IPS-NIHi7 (cell line): ENCODE measurements around the gene RALA.

ENCODE experiments used
- DNase-seq: peaks from one replicate; pipeline ENCODE4 v3.0.0; 2012; ENCODE audit warnings: mixed read lengths; ENCODE audit errors: extremely low spot score

Gene RALA

DNA sequence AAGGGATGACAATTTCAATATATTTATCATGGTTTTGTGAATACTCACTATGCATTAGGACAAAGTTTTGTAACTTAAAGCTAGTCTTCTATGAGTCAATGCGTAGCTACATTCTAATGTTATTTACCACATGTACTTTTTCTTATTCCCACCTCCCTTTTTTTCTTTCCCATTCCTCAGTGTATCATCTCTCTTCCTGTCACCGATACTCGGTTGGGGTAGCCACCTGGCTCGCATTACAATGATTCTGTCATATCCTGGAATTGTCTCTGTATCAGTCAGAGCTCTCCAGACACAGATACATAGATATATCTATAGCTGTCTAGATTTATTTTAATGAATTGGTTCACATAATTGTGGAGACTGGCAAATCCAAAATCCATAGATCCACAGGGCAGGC, 9.8 kb upstream of the RALA start:
- DNase-seq = no peak

DNA sequence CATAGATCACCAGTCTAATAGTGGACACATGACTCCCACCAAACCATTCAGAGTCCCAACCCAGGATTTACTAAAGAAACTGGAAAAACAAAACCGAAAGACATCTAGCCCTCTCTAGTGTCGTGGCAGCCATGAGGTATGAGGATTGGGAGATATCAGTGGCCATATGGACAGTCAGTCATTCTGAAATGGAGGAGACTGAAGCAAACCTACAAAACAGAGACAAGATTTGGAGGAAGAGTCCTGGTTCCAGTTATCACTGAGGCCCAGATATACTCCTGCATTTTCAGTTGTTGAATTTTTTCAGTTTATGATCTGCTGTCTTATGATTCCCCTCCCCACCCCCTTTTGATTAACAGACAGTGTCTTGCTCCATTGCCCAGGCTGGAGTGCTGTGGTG, 9.1 kb upstream of the RALA start:
- DNase-seq = no peak

- no peak for DNase-seq
Observed at GRCh38 chr7:39615350-39615975, 7.9 kb upstream of the RALA start.

- no peak for DNase-seq
Observed at GRCh38 chr7:39616138-39616537, 7.2 kb upstream of the RALA start.

DNA sequence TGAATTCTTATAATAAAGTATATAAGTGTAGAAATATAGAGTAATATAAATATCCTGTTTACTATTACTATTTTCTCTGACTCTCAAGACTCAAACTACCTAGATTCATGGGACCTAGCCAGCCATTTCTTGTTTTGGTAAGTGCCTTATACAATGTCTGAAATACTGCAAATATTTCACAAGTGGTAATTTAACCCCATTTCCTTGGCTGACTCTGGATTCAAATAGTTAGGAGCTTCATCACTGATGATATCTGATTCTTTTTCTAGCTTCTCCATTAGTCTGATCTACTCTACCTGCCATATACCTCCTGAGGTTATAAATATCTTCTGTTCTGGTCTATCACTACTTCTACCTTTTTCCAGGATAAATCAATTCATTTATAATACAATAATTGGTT, 6.4 kb upstream of the RALA start:
- DNase-seq = no peak

- DNase-seq = no peak
Observed at GRCh38 chr7:39618868-39619267, 4.5 kb upstream of the RALA start.

GRCh38 chr7:39620486-39620885, 2.9 kb upstream of the RALA start:
- no peak for DNase-seq

DNA sequence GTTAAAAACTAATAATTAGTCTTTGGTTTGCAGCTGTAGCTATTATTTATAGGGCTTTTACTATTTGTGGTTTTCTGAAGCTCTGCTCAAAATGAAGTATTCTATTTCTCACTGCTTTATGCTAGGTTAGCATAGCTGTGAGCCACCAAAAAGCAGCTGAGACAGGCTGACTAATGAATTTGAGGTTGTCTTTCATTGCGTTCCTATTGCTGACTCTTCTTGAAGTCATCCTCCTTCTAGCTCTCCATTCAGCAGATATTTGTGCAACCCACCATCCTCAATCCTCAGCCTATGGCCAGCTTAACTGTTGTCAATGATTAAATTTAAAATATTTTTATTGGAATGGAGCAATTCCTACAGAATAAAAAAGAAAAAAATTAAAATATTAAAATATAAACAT, 2.1 kb upstream of the RALA start:
- no peak for DNase-seq

DNA sequence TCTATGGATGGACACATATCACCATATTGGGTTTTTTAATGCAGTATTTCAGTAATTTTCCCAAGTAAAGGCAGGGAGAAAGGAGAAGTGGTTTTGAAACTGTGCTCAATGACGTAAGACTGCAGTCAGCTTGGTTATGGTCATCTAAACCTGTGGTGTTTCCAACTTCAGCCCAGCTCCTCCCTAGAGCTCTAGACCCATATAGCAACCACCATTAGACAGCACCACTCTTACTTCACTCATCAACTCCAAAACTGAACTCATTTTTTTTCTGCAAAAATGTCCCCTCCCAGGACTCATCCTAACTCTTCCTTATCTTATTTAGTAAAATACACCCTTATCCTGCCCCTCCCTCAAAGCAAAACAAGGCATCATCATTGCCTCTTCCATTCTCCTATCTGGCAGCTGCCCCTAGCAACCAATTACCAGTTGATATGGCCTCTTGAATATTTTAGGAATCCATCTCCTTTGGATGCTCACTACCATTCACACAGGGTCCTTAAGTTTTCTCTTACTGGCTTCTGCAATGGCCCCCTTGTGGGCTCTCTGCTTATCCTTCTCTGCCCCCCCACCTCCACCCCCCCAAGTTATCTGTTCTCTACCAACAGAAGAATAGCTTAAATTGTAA, 1.5 kb upstream of the RALA start:
- DNase-seq = no peak

DNA sequence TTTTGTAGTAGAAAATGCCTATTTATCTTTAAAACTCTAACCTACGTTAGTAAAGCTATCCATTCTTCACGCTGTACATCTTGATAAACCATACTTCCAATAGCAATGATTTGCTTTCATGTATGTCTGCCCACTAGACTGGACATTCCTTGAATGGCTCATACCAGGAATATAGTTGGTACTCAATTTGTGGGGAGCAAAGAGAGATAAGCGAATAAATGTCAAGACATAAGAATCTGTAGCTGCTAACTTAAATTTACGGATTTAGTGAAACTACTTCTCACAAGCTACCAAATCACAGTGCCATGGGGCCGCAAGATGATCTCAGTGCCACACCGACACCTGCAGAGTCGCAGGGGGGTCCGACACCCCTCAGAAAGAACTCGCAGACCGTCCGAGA, 763 bp upstream of the RALA start:
- DNase-seq = no peak

DNA sequence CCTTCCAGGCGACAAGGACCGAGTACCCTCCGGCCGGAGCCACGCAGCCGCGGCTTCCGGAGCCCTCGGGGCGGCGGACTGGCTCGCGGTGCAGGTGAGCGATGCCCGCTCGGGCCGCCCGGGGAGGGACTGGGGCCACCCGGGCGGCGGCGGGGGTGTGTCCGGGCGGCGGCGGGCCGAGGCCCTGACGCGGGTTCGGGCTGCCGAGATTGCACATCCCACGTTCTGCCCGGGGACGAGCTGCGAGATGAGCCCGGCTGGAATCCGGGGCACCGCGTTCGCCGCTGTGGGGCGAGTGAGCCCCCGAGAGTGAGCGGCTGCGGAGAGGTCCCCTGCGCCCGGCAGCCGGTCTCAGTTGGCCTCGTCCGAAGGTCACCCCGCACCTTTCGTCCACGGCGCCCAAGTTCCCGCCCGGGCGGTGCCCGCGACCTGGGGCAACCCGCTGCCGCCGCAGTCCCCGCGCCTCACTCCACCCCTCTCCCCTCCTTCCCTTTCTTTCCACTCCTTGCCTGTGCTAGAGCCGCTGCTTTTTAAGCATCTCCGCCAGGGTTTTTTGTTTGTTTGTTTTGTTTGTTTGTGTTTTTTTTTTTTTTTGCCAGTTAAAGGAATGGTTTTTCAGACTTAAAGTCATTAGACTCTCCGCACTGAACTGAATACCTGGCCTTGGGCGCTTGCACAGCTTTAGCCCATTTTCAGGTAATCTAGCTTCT, 515 bp downstream of the RALA start:
- peak; percentile 41 for DNase-seq

DNA sequence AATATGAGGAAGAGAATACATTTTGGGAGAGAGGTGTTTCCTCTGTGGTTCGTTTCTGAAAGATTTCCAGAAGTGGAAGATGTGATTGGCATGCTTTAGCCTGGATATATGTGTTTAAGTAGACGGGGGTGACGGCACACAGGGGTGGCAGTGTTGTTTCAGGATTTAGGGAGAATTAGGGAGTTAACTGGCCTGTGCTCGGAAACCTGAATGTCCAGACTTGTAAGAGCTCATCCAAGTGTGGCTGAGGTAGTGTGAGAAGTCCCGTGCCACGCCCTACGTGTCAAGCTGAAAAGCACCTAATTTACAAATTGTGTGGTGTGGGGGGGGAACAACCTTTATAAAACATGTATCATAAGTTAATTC, 1.1 kb downstream of the RALA start:
- DNase-seq = no peak

- no peak for DNase-seq
Observed at GRCh38 chr7:39624935-39625694, 1.7 kb downstream of the RALA start.

DNA sequence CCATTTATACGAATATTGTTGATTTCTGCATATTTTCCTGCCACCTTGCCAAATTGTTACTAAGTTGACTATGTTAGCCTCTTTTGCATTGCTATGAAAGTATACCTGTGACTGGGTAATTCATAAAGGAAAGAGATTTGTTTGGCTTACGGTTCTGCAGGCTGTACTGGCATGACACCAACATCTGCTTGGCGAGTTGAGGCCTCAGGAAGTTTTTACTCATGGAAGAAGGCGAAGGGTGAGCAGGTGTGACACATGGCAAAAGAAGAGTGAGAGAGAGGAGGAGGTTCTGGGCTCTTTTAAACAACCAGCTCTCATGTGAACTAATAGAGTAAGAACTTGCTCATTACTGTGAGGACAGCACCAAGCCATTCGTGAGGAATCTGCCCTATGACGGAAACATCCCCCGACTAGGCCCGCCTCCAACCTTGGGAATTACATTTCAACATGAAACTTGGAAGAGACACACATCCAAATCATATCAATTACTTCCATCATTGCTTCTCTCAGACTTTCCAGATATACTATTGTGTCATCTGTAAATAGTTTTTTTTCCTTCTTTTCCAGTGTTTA, 8.4 kb downstream of the RALA start:
- DNase-seq = no peak

DNA sequence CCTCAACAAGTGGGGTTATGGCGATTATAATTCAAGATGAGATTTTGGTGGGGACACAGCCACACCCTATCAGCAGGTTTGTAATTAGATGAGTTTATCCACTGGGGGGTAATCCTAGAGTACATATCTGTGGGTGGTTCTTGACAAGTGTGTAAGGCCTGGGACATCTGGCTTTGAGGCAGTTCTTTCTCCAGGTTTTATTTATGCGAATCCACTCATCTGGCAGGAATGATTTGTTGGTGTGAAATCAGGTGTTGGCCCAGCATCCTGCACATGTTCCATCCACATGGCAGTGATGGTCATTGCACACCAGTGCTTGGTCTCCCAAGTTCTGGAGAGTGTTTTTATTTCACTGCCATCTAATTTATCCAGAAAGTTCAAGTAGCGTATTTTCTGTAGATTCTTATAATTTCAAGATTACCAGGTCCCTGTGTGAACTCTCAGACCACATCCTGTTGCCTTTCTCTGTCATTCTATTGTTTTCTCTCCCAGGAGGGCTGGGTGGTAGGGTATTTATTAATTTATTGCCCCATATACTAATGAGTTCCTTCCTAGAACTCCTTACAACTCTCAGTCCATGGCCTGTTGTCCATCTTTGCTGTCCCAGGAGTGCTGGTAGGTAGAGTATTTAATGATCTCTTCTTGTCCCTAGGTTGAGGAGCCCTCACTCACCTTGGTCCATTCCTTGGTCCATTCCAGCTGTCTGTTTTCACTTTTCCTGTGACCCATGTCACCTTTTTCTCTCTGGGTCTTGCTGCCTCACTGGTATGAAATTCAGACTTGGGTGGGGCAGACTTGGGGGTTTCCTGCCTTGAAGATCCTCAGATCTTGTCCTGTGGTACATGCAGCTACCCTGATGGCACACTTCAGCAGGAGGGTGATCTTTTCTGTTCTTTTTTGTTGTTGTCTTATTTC, 10.4 kb downstream of the RALA start:
- DNase-seq = no peak

DNA sequence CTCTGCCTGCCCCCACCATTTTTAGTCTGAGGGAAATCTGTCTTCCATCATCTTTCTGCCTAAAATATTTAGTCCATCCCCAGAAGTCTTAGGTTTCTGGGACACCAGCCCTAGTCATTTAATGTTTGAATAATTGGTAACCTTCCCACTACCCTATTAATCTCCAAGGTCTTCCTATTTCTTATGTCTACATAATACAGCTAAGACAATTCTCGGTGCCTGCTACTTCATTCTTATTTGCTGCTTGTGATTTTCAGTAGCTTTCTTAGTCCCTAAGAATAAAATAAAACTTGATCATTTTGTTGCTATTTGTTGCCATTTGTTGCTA, 11.1 kb downstream of the RALA start:
- DNase-seq = no peak

GRCh38 chr7:39637400-39637799, 14.0 kb downstream of the RALA start:
- DNase-seq = no peak

DNA sequence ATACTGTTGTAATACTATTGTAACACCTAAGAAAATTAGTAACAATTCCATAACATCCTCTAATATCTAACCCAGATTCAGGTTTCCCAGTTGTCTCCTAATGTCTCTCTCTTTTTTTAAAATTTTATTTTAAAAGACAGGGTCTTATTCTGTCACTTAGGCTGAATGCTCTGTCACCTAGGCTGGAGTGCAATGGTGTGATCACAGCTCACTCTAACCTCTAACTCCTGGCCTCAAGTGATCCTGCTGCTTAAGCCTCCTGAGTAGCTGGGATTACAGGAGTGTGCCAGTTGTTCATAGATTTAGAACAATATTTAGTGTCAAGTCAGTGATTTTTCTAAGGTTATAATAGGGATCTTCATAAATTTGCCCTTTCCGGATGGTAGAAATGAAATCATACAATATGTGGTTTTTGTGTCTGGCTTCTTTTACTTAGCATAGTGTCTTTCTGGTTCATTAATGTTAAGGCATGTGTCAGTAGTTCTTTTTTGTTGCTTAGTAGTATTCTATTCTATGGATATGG, 14.7 kb downstream of the RALA start:
- DNase-seq = no peak

DNA sequence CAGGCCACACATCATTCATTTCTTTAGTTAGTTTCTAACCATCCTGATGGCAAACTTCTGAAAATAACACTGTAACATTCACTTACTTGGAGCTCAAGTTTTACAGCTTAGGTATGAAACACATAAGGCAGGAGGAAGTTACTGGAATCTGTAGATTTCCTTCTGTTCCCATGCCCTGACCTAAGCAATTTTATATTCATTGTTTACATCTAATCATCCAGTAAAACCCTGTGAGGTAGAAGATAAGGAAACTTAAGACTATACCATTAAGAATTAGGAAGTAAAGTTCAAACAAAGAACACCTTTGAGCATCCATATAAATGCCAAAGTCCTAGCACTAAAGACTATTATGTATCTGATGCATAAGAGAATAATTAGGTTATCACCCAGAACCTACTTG, 19.5 kb downstream of the RALA start:
- DNase-seq = no peak

GRCh38 chr7:39644170-39644569, 20.8 kb downstream of the RALA start:
- DNase-seq = no peak
